Mucosa of descending colon (tissue), 3 donors: ENCODE results near the gene AAGAB. TPM values are rescaled to one million over a fixed set of nuclear protein-coding genes. Genes with fewer than 3 reads are reported as not detected.
A peak's percentile ranks its signal among the peaks of the same experiment; 100 is the strongest.

Experiments used
- ATAC-seq: fragments of 200-7000 bp; cut with Tn5 transposase; one replicate; pipeline ENCODE4 v1.9.1; 2020; ENCODE audit warnings: mild to moderate bottlenecking, moderate library complexity
- DNase-seq, 3 donors: peaks; one replicate each; pipeline ENCODE4 v3.0.0-alpha.2; 2020
- H3K36me3 ChIP-seq: fragments of 200-600 bp; one replicate; pipeline ENCODE4 v1.8.0; 2021; ENCODE audit warnings: low read depth, mild to moderate bottlenecking
- H3K4me1 ChIP-seq: fragments of 200-600 bp; one replicate; pipeline ENCODE4 v1.8.0; 2021; ENCODE audit warnings: low read depth, mild to moderate bottlenecking
- H3K4me3 ChIP-seq: fragments of 200-600 bp; one replicate; pipeline ENCODE4 v1.8.0; 2021; ENCODE audit warnings: mild to moderate bottlenecking
- H3K9me3 ChIP-seq: fragments of 200-600 bp; one replicate; pipeline ENCODE4 v1.8.0; 2021; ENCODE audit warnings: mild to moderate bottlenecking
- intact Hi-C, 2 donors: fragments of 100-400 bp; cut with DNase I in 1 of 2; cut with micrococcal nuclease in 1 of 2; formaldehyde crosslinking; loops; one replicate each; pipeline versions ENCODE4 v1.11.0 to v1.11.1; 2022; cut with DNase I, micrococcal nuclease
- total RNA-seq, 3 donors: library from RNA; stranded (reverse); fragmentation: NEBNext Ultra II Directional in 2 of 3; extraction: Animal tissue kit (Norgen Biotek cat#: 25700) in 2 of 3; gene quantifications; one replicate each; pipeline versions ENCODE4 v1.2.1 to v1.2.4, GENCODE V29; 2021 to 2023
- TF ChIP-seq, protein P1 (sequence below): fragments of 200-600 bp; IDR thresholded peaks from one replicate; pipeline ENCODE4 v1.8.0; 2022; ENCODE audit warnings: antibody characterized with exemption, mild to moderate bottlenecking
- donor health status: DM: no; HTN: no; CAD: no; lungs with moderate emphysema.
- donor health status: DM: no; HTN: no; CAD: no.
- donor health status: DM: no; HTN: yes; CAD: no.

AAGAB gene
- total RNA-seq, 3 donors from 2014 or later = 40.5 to 52.1 (median 48.3) TPM

DNA sequence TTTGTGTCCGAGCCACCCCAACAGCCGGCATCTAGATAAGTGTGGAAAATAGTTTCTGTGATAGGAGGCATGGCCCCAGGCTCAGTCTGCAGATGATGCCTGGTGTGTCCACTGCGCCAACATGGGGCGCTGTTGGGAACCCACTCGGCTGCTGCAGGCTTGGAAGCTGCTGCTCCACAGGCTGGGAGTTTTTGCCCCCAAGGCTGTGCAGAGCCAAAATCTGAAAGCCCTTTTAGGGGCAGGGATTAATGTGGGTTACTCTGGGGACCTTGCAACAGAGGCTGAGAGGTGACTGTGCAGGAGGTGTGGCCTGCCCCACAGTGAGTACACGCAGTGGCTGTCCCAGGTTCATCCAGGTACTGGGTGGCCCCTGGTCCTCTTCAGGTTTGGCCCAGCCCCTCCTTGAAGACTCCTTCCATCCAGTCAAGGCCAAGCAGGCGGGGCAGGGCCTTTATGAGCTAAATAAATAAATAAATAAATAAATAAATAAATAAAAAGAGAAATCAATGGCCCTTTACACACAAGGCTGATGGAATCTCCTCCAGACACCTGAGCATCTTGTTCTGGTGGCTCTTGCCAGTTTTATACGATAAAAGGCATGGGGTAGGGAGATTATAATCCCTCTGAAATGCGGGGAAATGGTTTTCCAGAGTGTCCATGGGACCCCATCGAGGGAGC, 73.8 kb downstream of the AAGAB start:
- Histone ChIP-seq H3K4me1 (peaks cover 2% of the 10 kb centered on the region), H3K9me3 (no peaks in the 10 kb centered on the region), H3K36me3 (no peaks in the 10 kb centered on the region), H3K4me3 (no peak overlapping the region)
- intact Hi-C loops = no loop called here
- no peak for ATAC-seq
- peak in 1 of 3 donors; percentile 34 for DNase-seq
- TF ChIP-seq, protein P1, sequence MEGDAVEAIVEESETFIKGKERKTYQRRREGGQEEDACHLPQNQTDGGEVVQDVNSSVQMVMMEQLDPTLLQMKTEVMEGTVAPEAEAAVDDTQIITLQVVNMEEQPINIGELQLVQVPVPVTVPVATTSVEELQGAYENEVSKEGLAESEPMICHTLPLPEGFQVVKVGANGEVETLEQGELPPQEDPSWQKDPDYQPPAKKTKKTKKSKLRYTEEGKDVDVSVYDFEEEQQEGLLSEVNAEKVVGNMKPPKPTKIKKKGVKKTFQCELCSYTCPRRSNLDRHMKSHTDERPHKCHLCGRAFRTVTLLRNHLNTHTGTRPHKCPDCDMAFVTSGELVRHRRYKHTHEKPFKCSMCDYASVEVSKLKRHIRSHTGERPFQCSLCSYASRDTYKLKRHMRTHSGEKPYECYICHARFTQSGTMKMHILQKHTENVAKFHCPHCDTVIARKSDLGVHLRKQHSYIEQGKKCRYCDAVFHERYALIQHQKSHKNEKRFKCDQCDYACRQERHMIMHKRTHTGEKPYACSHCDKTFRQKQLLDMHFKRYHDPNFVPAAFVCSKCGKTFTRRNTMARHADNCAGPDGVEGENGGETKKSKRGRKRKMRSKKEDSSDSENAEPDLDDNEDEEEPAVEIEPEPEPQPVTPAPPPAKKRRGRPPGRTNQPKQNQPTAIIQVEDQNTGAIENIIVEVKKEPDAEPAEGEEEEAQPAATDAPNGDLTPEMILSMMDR = no peak

GRCh38 chr15:67180035-67180434, 74.4 kb downstream of the AAGAB start:
- Histone ChIP-seq H3K4me1 (peaks cover 8% of the 10 kb centered on the region), H3K9me3 (no peaks in the 10 kb centered on the region), H3K36me3 (no peaks in the 10 kb centered on the region), H3K4me3 (no peak overlapping the region)
- peak in 1 of 3 donors; percentile 43 for DNase-seq
- intact Hi-C loops = no loop called here
- no peak for ATAC-seq
- TF ChIP-seq, protein P1 = no peak

- ATAC-seq (no peak), DNase-seq (peak in 1 of 3 donors; percentile 17)
- intact Hi-C loops = no loop called here
- H3K36me3 ChIP-seq = no peaks in the 10 kb centered on the region
- no peaks in the 10 kb centered on the region for H3K9me3 ChIP-seq
- H3K4me1 ChIP-seq = peaks cover 10% of the 10 kb centered on the region
- TF ChIP-seq, protein P1 = no peak
- no peak overlapping the region for H3K4me3 ChIP-seq
Observed at GRCh38 chr15:67179411-67179995, 75.0 kb downstream of the AAGAB start.

DNA sequence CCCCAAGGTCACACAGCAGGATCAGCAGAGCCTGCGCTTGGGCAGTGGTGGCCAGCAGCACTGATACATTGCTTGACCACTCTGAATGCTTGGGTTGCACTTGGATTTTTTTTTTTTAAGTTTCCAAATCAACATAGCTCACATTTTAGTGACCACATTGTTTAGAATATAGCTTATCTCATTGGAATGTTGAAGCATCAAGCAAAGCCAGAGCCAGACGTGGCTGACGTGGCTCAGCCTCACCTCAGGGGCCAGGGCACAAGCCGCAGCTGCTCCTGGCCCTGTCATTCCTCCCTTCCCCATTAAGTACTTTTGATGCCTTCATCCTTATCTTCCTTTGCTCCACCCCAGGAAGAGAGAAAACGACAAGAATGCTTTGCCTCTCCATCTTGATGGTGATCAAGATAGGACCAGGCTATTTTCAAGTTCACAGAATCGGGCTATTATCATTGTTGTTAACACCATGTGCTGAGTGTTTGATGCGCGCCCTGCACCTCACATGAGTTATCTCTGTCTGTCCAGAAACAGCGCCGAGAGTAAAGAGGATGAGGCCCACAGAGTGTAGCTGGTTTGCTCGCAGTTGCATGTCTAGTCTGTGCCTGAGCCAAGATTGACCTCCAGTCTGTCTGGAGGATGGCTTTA, 75.8 kb downstream of the AAGAB start:
- no peaks in the 10 kb centered on the region for H3K36me3 ChIP-seq
- ATAC-seq = peak; percentile 4
- intact Hi-C loops = no loop called here
- H3K9me3 ChIP-seq = no peaks in the 10 kb centered on the region
- DNase-seq = peak in 1 of 3 donors; percentile 56
- no peak overlapping the region for H3K4me3 ChIP-seq
- TF ChIP-seq, protein P1 = no peak
- H3K4me1 ChIP-seq = peaks cover 10% of the 10 kb centered on the region

GRCh38 chr15:67177752-67178151, 76.7 kb downstream of the AAGAB start:
- Histone ChIP-seq H3K4me1 (peaks cover 10% of the 10 kb centered on the region), H3K36me3 (no peaks in the 10 kb centered on the region)

More at GRCh38 chr15:67177752-67178151, 76.7 kb downstream of the AAGAB start:
- peak in 1 of 3 donors; percentile 22 for DNase-seq
- intact Hi-C loops = no loop called here
- ATAC-seq = no peak
- Histone ChIP-seq H3K4me3 (no peak overlapping the region), H3K9me3 (no peaks in the 10 kb centered on the region)
- TF ChIP-seq, protein P1 = no peak
